SK-N-SH treated with all-trans-retinoic acid at 6 μM for 48 hours (cell line): ENCODE data around the gene PPP4R4.

Source experiments
- CSDC2 ChIP-seq: fragments of 250-450 bp; sonication (Bioruptor Pico); IDR thresholded peaks from 2 replicates; pipeline ENCODE4 v1.5.0; 2020; ENCODE audit warnings: mild to moderate bottlenecking, moderate library complexity
- POU6F1 ChIP-seq: fragments of 250-450 bp; sonication (Bioruptor Pico); IDR thresholded peaks from 2 replicates; pipeline ENCODE4 v1.8.0; 2021; ENCODE audit warnings: low read depth, mild to moderate bottlenecking, moderate library complexity, borderline replicate concordance
- TSHZ2 ChIP-seq: fragments of 250-450 bp; sonication (Bioruptor Pico); IDR thresholded peaks from 2 replicates; pipeline ENCODE4 v1.5.0; 2020; ENCODE audit warnings: mild to moderate bottlenecking, moderate library complexity
- ZC3H10 ChIP-seq: fragments of 250-450 bp; sonication (Bioruptor Pico); IDR thresholded peaks from 2 replicates; pipeline ENCODE4 v1.5.1; 2021; ENCODE audit warnings: mild to moderate bottlenecking, moderate library complexity
- ZFP3 ChIP-seq: fragments of 250-450 bp; sonication (Bioruptor Pico); IDR thresholded peaks from 2 replicates; pipeline ENCODE4 v1.5.0; 2020; ENCODE audit warnings: mild to moderate bottlenecking, moderate library complexity
- ZFP30 ChIP-seq: fragments of 450-650 bp; formaldehyde crosslinking; IDR thresholded peaks from 2 replicates; pipeline ENCODE4 v1.5.0; 2022; ENCODE audit warnings: mild to moderate bottlenecking, moderate library complexity
- ZNF565 ChIP-seq: fragments of 450-650 bp; formaldehyde crosslinking; conservative IDR thresholded peaks from 2 replicates; pipeline ENCODE4 v1.5.0; 2020; ENCODE audit warnings: low read depth, mild to moderate bottlenecking, moderate library complexity
- ZNF8 ChIP-seq: fragments of 450-650 bp; formaldehyde crosslinking; IDR thresholded peaks from 2 replicates; pipeline ENCODE4 v1.5.0; 2020; ENCODE audit warnings: mild to moderate bottlenecking, moderate library complexity
- TF ChIP-seq, protein P1 (sequence below): fragments of 250-450 bp; sonication (Bioruptor Pico); IDR thresholded peaks from 2 replicates; pipeline ENCODE4 v1.8.0; 2020; ENCODE audit warnings: mild to moderate bottlenecking, moderate library complexity, borderline replicate concordance

- TF ChIP-seq ZC3H10 (CRISPR knock-in tag), result no peak
- no peak for TF ChIP-seq ZNF565 (CRISPR knock-in tag)
- no peak for TF ChIP-seq ZFP30 (CRISPR knock-in tag)
- no peak for TF ChIP-seq ZFP3
- TF ChIP-seq, protein P1, sequence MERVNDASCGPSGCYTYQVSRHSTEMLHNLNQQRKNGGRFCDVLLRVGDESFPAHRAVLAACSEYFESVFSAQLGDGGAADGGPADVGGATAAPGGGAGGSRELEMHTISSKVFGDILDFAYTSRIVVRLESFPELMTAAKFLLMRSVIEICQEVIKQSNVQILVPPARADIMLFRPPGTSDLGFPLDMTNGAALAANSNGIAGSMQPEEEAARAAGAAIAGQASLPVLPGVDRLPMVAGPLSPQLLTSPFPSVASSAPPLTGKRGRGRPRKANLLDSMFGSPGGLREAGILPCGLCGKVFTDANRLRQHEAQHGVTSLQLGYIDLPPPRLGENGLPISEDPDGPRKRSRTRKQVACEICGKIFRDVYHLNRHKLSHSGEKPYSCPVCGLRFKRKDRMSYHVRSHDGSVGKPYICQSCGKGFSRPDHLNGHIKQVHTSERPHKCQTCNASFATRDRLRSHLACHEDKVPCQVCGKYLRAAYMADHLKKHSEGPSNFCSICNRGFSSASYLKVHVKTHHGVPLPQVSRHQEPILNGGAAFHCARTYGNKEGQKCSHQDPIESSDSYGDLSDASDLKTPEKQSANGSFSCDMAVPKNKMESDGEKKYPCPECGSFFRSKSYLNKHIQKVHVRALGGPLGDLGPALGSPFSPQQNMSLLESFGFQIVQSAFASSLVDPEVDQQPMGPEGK (CRISPR knock-in tag), result no peak
- no peak for TF ChIP-seq ZNF8 (CRISPR knock-in tag)
- TF ChIP-seq CSDC2 (CRISPR knock-in tag), result no peak
- no peak for TF ChIP-seq POU6F1 (CRISPR knock-in tag)
- TF ChIP-seq TSHZ2 (CRISPR knock-in tag), result no peak
These were observed 15.8 kb upstream of the PPP4R4 start for GRCh38 chr14:94158239-94158883.
